Erythroblast (primary cell): ENCODE data around the gene NCAPD3.

Source experiments
- GATA1 ChIP-seq: IDR thresholded peaks from 2 replicates; pipeline ENCODE4 v1.6.1; 2011; ENCODE audit warnings: low read depth, mild to moderate bottlenecking, control low read depth, low read length, moderate library complexity
- POLR2A ChIP-seq: IDR thresholded peaks from 2 replicates; pipeline ENCODE4 v1.6.1; 2011; ENCODE audit warnings: mild to moderate bottlenecking, low read length

DNA sequence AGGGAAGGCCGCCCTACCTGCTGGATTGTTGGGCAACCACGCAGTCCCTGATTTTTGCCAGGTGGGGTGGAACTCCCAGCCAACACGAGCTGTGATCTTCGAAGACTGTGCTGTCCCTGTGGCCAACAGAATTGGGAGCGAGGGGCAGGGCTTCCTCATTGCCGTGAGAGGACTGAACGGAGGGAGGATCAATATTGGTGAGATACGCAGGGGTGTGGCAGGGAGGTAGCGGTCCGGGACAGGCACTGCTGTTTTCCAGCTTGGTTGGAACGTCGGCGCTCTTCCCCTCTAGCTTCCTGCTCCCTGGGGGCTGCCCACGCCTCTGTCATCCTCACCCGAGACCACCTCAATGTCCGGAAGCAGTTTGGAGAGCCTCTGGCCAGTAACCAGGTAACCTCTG lies 37.2 kb upstream of the NCAPD3 start:
- no peak for TF ChIP-seq POLR2A
- no peak for TF ChIP-seq GATA1
